Right ventricle myocardium superior (tissue), 1 donor: Measurements from ENCODE around the gene ZNF609. TPM values are rescaled to one million over a fixed set of nuclear protein-coding genes. Genes with fewer than 3 reads are reported as not detected.
A peak's percentile ranks its signal among the peaks of the same experiment; 100 is the strongest.

Experiments used
- ATAC-seq: fragments of 200-7000 bp; cut with Tn5 transposase; one replicate; pipeline ENCODE4 v1.9.1; 2020; ENCODE audit warnings: mild to moderate bottlenecking; ENCODE audit not compliant: poor library complexity
- DNase-seq: peaks from one replicate; pipeline ENCODE4 v3.0.0-alpha.2; 2020
- intact Hi-C: fragments of 100-400 bp; cut with DNase I; formaldehyde crosslinking; loops from one replicate; pipeline ENCODE4 v1.11.2; 2022
- total RNA-seq: library from RNA; stranded (reverse); fragmentation: NEBNext Ultra II Directional; extraction: Animal tissue kit (Norgen Biotek cat#: 25700); gene quantifications from one replicate; pipeline ENCODE4 v1.2.1, GENCODE V29; 2021
- donor health status: DM: no; HTN: yes; CAD: no; lungs with severe emphysema.

Gene ZNF609
- total RNA-seq, 1 donor from 2014 or later, result 15.5 TPM

DNA sequence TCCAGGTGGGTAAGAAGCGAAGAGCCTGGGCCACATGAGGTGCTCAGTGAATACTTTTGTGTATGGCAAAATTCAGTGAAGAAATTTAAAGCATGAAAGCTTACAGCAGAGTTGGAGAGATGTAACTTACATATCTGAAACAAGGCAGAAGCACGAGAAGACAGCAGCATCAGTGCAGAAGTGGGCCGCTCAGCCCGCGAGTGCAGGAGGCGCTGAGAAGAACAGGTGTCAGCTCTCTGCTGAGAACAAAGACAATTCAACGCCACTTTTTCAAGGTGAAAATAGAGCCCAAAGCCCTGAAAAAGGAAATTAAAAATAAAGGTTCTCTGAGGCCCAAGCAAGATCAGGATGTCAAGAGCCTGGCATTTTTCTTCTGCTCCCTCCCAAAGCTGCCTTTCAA, 256.8 kb downstream of the ZNF609 start:
- DNase-seq (no peak), ATAC-seq (no peak)
- intact Hi-C loops, result no loop called here

DNA sequence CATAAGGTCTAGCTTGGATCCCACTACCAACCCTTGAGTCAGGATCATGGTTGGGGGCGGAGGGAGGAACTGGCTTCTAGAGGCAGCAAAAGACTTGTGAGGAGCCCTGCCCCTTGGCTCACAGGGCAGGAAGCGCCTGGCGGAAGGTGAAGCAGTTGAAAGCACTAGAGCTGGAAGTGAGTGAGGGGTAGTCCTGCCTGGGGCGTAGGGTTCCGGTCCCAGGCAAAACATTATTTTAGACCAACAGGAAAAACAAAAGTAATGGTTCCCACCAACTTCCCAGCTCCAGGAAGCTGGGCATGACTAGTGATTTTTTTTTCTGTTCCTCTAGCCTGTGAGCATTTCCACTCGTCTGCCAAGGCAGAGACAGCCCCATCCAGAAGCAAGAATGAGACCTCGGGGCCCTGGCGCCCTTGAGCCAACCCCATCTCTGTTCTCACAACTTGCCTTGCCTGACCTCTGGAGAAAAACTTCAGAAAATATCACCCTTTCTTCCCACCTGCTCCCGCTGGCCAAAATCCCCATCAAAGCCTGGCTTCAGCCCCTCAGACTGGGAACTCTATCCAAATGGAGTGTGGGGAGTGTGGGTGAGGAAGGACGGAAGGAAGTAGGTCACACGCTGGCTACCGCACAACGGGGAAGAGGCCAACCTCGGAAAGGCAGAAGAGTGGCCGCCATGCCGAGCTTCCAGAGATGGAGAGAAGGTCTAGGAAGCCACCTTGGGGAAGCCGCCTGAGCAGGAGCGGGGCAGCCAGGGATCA, 257.5 kb downstream of the ZNF609 start:
- intact Hi-C loops, result no loop called here
- ATAC-seq (peak; percentile 20), DNase-seq (no peak)

DNA sequence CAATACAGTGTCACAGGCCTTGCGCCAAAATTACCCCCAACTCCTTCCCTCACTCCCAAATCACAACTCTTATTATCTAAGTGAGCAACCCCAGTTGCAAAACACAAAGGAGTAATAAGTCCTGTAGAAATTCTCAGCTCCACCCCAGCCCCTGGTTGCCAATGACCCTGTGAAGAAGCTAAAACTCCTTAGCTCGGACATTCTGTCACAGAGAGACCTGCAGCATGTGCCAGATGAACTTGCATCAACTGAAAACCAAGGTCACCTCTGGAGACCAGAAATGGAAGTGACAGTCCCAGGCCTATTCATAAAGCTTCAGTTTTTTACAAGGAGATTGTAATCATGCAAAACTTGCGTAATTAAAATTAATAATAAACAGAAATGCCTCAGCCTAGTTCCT, 259.8 kb downstream of the ZNF609 start:
- ATAC-seq, result peak; percentile 80
- no peak for DNase-seq
- intact Hi-C loops, result no loop called here

DNA sequence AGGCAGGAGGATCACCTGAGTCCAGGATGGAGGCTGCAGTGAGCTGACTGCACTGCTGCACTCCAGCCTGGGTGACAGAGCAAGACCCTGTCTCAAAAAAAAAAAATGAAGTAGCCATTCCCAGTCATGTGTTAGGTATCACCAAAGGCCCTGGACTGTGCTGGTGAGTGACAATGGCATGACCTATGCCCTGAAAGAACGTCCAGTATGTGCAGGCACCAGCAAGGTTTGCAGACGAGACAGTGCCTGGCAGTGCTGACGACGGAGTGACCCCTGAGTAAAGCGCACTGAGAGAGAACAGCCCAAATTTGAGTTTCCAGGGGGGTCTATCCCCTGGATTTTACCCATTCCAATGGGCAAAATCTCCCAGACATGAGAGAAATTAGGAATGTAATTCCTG, 269.8 kb downstream of the ZNF609 start:
- intact Hi-C loops, result loop anchor here (10.0 kb wide), 1 partner anchor 175 kb away; no protein-coding TSS in a partner anchor
- no peak for DNase-seq
- no peak for ATAC-seq

DNA sequence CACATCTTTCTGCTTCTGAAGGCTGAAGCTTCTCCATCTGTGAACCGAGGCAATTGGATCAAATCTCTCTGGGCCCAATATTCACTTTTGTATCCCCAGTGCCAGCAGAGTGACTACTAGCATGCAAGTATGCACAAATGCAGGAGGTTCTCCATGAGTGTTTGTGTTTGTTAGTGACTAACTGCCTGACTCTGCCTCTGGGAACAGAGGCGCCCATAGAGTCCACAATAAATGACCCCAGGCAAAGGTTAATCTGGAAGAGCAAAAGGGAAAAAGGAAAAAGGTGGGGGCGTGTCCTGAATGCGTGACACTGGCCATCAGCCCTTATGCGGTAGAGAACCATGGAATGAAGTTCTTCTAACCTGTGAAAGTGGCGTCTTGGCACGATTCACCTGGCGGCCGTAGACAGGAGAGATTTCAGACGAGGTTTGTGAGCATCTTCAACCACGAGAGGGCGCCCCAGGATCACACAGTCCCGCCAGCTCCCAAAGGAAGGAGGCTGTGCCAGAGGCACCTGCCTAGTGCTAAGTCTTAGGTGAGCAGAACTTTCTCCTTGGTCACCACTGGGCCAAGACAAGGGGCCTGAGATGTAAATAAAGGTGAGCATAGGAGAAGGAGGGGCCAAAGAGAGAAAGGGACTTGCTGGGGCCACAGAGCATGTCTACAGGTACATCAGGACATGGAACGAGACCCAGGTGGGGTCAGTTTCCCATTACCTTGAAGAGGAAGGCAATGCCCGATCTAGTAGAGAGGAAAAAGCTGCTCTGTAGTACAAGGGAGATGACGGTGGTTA, 270.8 kb downstream of the ZNF609 start:
- intact Hi-C loops, result loop anchor here (1.0 to 10.0 kb wide), 2 partner anchors 78 to 174 kb away; no protein-coding TSS in a partner anchor
- ATAC-seq, result peak; percentile 81
- peak; percentile 91 for DNase-seq

DNA sequence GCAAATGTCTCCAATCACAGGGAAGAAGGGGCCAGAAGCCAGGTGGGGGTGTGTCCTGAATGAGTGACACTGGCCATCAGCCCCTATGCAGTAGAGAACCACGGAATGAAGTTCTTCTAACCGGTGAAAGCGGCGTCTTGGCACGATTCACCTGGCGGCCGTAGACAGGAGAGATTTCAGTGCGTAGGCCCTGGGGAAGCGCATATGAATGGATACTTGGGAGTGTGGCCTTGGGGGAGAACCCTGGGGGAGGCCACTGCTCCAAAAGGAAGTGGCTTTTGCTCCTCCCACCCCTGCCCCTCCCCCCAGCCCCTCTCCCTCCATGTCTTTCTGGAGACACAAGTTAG, 271.4 kb downstream of the ZNF609 start:
- DNase-seq, result no peak
- intact Hi-C loops, result loop anchor here (1.0 to 10.0 kb wide), 2 partner anchors 78 to 173 kb away; no protein-coding TSS in a partner anchor
- no peak for ATAC-seq

DNA sequence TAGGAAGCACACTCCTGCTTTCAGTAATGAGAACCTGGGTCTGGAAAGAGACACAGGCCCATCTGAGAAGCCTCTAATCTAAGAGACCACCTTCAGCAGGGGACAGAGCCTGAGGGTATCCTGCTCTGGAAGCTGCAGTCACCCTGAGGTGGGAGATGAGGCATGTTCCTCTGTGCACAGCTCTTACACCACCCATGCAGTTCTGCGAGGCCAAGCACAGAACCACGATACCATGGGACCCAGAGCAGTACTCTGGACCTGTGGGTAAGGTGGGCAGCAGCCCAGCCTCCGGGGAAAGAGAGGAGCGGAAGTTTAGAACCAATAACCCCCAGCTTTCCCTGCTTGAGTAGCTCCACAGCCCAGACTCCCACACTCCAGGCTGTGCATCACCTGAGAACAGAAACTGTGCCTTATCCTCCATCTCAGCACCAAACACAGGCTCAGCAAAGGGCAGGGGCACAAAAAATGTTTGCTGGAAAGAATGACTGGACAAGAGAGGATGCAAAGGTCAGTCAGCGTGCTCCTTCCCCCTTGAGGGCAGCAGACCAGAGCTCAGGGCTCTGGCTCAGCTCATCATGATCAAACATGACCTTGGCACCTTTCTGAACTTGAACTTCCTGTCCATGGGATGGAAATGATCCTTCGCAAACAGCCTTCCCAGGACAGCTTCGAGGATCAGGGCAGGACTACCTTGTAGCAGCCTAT, 271.9 kb downstream of the ZNF609 start:
- no peak for DNase-seq
- intact Hi-C loops, result loop anchor here (10.0 kb wide), 1 partner anchor 172 kb away; no protein-coding TSS in a partner anchor
- ATAC-seq, result no peak

Other genes with a start within 250 kb of the ZNF609 start
- 6.0 TPM for gene CSNK1G1, start 104.4 kb upstream of the ZNF609 start, total RNA-seq
- gene PCLAF, start 79.1 kb upstream of the ZNF609 start, total RNA-seq, result 0.59 TPM
- gene TRIP4, start 72.7 kb upstream of the ZNF609 start, total RNA-seq, result 13.1 TPM